HL-60 (cell line): ENCODE data around the gene ZRANB1.

Experiments
- DNase-seq, 2 experiments: peaks; one replicate each; pipeline ENCODE4 v3.0.0-alpha.2; 2010 to 2020; ENCODE audit warnings: low read depth in 1 of 2, low spot score in 1 of 2
- H3K27ac ChIP-seq: fragments of 250-450 bp; sonication (Bioruptor Pico); replicated peaks from 2 replicates; pipeline ENCODE4 v1.5.1; 2020; ENCODE audit warnings: mild to moderate bottlenecking, moderate library complexity
- H3K27me3 ChIP-seq: fragments of 250-450 bp; sonication (Bioruptor Pico); 2 replicates; pipeline ENCODE4 v1.5.1; 2021; ENCODE audit warnings: mild to moderate bottlenecking, moderate library complexity; ENCODE audit not compliant: insufficient read depth, poor library complexity, severe bottlenecking
- H3K4me3 ChIP-seq: replicated peaks from 2 replicates; pipeline ENCODE4 v1.5.1; 2011; ENCODE audit warnings: mild to moderate bottlenecking, control low read depth, low read length; ENCODE audit not compliant: insufficient read depth
- GABPA ChIP-seq: IDR thresholded peaks from 2 replicates; pipeline ENCODE4 v1.6.1; 2012; ENCODE audit warnings: low read depth
- POLR2AphosphoS5 ChIP-seq: IDR thresholded peaks from 2 replicates; pipeline ENCODE4 v1.6.1; 2012; ENCODE audit warnings: low read depth
- SPI1 ChIP-seq: IDR thresholded peaks from 2 replicates; pipeline ENCODE4 v1.6.1; 2012; ENCODE audit warnings: low read depth, mild to moderate bottlenecking, borderline replicate concordance
- TF ChIP-seq, protein P1 (sequence below): IDR thresholded peaks from one replicate; pipeline ENCODE4 v1.5.1; 2011; ENCODE audit warnings: low read length, control low read depth, inconsistent platforms; ENCODE audit not compliant: insufficient read depth
- TF ChIP-seq, protein P2 (sequence below): IDR thresholded peaks from 2 replicates; pipeline ENCODE4 v1.6.1; 2012; ENCODE audit warnings: low read depth; ENCODE audit not compliant: insufficient replicate concordance

The ZRANB1 gene

DNA sequence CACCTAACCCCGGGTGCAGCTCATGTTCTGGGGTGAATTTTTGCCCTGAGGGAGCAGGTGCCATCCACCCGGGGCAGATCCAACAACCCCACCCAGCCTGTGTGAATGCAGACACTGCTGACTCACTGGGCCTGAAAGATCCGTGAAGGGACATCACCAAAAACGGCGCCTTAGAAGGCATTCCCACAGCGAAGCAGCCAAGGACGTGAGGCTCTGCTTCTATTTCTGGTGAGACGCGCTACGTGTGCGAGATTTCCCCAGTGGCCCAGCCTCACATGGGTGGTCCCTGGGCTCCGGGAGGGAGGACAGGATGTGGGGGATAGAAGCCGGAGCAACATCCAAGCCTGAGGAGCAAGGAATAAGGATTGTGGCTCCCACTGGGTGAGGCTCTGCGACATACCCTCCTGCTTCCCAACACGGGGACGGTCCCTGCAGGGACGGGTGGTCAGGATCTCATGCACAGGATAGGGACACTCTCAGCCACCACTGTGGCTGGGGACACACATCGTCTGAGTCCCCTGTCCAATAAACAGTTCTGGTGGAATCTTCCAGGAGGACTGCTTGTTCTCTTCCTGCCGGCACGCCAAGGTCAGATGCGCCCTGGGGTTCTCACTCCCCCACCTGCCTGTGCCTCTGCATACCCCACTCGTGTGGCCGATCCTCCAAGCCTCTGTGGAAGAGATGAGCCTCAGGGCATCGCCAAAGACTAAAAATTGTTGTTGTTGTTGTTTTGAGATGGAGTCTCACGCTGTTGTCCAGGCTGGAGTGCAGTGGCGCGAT lies 70.2 kb downstream of the ZRANB1 start:
- Histone ChIP-seq H3K27ac (no peak overlapping the region), H3K27me3 (no peaks in the 10 kb centered on the region), H3K4me3 (no peak overlapping the region)
- no peak for TF ChIP-seq POLR2AphosphoS5
- TF ChIP-seq, protein P1, sequence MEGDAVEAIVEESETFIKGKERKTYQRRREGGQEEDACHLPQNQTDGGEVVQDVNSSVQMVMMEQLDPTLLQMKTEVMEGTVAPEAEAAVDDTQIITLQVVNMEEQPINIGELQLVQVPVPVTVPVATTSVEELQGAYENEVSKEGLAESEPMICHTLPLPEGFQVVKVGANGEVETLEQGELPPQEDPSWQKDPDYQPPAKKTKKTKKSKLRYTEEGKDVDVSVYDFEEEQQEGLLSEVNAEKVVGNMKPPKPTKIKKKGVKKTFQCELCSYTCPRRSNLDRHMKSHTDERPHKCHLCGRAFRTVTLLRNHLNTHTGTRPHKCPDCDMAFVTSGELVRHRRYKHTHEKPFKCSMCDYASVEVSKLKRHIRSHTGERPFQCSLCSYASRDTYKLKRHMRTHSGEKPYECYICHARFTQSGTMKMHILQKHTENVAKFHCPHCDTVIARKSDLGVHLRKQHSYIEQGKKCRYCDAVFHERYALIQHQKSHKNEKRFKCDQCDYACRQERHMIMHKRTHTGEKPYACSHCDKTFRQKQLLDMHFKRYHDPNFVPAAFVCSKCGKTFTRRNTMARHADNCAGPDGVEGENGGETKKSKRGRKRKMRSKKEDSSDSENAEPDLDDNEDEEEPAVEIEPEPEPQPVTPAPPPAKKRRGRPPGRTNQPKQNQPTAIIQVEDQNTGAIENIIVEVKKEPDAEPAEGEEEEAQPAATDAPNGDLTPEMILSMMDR: no peak
- TF ChIP-seq, protein P2, sequence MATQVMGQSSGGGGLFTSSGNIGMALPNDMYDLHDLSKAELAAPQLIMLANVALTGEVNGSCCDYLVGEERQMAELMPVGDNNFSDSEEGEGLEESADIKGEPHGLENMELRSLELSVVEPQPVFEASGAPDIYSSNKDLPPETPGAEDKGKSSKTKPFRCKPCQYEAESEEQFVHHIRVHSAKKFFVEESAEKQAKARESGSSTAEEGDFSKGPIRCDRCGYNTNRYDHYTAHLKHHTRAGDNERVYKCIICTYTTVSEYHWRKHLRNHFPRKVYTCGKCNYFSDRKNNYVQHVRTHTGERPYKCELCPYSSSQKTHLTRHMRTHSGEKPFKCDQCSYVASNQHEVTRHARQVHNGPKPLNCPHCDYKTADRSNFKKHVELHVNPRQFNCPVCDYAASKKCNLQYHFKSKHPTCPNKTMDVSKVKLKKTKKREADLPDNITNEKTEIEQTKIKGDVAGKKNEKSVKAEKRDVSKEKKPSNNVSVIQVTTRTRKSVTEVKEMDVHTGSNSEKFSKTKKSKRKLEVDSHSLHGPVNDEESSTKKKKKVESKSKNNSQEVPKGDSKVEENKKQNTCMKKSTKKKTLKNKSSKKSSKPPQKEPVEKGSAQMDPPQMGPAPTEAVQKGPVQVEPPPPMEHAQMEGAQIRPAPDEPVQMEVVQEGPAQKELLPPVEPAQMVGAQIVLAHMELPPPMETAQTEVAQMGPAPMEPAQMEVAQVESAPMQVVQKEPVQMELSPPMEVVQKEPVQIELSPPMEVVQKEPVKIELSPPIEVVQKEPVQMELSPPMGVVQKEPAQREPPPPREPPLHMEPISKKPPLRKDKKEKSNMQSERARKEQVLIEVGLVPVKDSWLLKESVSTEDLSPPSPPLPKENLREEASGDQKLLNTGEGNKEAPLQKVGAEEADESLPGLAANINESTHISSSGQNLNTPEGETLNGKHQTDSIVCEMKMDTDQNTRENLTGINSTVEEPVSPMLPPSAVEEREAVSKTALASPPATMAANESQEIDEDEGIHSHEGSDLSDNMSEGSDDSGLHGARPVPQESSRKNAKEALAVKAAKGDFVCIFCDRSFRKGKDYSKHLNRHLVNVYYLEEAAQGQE: no peak
- TF ChIP-seq GABPA: no peak
- no peak for TF ChIP-seq SPI1
- no peak for DNase-seq

DNA sequence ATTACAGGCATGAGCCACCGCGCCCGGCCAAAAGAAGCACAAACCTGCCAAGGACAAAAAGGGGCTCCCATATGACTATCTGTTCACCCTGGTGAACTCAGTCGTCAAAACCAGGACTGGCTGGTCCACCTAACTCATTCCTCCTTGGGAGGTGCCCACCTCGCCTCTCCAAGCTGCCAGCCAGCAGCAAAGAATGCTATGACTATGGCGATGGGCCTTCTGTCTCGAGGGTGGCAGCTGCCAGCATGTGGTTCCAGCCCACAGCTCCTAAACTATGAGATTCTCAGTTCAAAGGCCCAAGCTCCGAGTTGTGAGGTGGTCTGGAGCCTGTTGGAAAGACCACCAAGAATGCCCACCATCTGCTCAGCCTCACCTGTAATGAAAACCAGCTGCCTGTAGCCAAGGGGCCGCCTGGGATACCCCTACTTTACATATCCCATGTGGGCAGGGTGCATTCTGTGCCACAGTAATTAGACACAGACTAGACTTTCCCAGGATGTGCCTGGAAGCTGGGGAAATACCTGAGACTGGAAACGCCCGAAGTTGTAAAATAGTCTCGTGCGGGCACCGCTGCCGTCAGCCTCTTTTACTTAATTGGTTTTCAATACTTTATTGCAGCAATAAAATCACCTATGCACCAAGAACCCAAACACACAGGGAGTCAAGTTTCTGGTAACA lies 71.1 kb downstream of the ZRANB1 start:
- H3K27ac ChIP-seq: no peak overlapping the region
- no peak for TF ChIP-seq SPI1
- TF ChIP-seq GABPA: no peak
- TF ChIP-seq, protein P1: no peak
- no peak for TF ChIP-seq POLR2AphosphoS5
- TF ChIP-seq, protein P2: no peak
- no peaks in the 10 kb centered on the region for H3K27me3 ChIP-seq
- no peak overlapping the region for H3K4me3 ChIP-seq
- DNase-seq: no peak

DNA sequence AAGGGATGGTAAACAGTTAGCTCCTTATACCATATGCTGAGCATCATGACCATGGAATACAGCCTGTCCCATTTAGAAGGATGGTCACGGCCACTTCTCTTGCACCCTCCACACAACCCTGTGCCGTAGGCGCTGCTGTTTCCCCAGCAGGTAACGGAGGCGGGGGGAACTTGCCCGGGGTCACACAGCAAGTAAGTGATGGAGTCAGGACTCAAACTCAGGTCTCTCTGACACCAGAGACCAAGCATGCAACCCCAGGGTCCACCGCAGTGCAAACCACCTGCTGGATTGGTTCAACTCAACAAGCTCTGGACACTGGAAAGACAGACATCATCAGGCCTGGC lies 71.6 kb downstream of the ZRANB1 start:
- no peak for DNase-seq
- no peak for TF ChIP-seq SPI1
- TF ChIP-seq POLR2AphosphoS5: no peak
- no peak for TF ChIP-seq GABPA
- TF ChIP-seq, protein P2: no peak
- TF ChIP-seq, protein P1: no peak
- H3K4me3 ChIP-seq: no peak overlapping the region
- no peaks in the 10 kb centered on the region for H3K27me3 ChIP-seq
- no peak overlapping the region for H3K27ac ChIP-seq
